ENCODE measurements around the gene AATK.

AATK gene

DNA sequence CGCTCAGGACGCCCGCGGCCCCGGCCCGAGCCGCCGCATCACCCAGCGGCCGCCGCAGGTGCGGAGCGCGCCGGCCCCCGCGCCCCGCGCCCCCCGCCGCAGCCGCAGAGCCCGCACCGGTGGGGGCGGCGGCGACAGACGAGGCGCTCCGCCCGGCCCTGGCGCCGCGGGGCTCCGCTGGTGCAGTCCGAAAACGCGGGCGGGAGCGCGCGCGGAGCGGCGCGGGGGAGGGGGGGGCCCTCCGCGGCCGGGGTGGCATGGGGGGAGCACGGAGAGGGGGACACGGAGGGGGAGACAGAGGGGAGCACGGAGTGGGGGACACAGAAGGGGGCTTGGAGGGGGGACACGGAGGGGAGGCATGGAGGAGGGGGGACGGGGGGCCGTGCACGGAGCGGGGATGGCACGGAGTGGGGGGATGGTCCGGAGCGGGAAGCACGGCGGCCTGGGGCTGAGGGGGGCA, at the start of gene AATK:
Gene AATK (minus strand): TSS at position 189 of the 460 bp plus-strand sequence. CDS start 229 bp downstream, outside the sequence.
- no peak for DNase-seq

- no peak for DNase-seq
These were observed 48.0 kb upstream of the AATK start for GRCh38 chr17:81213978-81214377.

DNA sequence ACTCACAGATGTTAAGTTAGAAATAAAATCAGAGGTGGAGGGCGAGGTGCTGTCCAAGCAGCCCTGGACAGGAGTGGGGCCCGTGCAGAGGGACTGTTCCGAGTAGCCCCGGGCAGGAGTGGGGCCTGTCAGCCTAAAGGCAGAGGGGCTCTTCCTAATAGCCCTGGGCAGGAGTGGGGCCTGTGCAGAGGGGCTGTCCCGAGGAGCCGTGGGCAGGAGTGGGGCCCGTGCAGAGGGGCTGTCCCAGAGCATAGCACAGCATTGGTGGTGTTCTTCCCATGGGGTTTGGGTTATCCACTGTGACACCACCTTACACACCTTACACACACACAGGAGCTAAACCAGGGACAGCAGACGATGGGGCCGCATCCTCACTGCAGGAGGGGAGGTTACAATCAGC, 46.3 kb upstream of the AATK start:
- no peak for DNase-seq

GRCh38 chr17:81210868-81211267, 44.8 kb upstream of the AATK start:
- DNase-seq, result no peak

- no peak for DNase-seq
These were observed 44.4 kb upstream of the AATK start for GRCh38 chr17:81210466-81210865.

DNA sequence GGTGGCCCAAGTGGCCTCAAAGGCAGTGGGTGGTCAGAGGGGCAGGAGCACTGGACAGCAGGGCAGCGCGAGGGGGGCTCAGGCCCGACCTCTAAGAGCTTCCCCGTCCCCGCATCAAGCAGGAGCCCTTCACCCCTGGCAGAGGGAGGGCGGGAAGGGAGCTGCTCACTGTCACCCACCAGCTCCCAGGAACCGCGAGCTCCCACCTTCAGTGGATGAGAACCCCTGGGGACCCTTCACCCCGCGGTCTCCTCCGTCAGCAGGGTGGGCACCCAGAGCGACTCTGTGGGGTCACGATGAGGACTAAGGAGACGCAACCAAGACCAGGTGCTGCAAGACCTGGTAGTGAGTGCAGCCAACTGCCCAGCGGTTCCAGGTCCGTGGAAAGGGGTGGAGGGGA, 43.1 kb upstream of the AATK start:
- DNase-seq, result no peak

- no peak for DNase-seq
These were observed 42.6 kb upstream of the AATK start for GRCh38 chr17:81208651-81209050.

DNA sequence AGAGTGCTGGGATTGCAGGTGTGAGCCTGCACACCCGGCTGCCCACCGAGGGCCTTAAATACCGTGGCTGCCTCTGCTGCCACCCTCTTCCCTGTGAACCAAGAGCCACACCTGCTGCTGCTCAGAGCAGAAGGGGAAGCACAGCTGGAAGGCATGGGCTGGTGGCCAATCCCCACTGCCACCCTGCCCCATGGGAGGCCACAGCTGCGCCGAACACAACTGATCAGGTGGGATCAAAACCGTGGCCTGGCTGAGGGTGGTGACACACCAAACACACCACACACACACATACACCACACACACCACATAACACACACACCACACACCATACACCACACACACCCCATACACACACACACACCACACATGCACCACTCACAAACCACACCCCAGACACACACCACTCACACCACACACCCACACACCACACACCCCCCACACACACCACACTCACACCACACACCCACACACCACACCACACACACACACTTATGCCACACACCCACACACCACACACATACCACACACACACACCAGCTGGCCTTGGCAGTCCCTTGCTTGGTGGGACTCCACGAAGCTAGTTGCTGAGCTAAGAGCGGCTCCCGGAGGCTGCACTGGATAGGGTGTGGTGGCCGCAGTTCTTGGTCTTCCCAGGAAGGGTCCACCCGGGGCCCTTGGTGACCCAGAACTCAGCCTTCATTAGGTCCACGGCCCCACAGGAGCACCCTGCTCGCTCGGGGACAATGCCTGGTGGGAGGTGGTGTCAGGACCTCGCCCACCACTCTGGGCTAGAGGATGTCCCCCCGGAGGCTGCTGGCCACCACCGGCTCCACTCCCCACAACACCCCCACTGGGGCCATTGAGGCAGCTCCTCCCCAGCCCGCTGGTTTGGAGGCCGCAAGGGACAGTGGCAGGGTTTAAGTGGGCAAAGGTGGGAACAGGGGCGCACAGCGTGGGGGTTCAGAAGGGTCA, 41.9 kb upstream of the AATK start:
- DNase-seq, result no peak

GRCh38 chr17:81206657-81207056, 40.6 kb upstream of the AATK start:
- no peak for DNase-seq

GRCh38 chr17:81206166-81206565, 40.1 kb upstream of the AATK start:
- no peak for DNase-seq

GRCh38 chr17:81204578-81204977, 38.6 kb upstream of the AATK start:
- no peak for DNase-seq

- no peak for DNase-seq
These were observed 37.1 kb upstream of the AATK start for GRCh38 chr17:81203136-81203535.

- no peak for DNase-seq
These were observed 36.3 kb upstream of the AATK start for GRCh38 chr17:81202318-81202717.

GRCh38 chr17:81200695-81201580, 34.9 kb upstream of the AATK start:
- no peak for DNase-seq

DNA sequence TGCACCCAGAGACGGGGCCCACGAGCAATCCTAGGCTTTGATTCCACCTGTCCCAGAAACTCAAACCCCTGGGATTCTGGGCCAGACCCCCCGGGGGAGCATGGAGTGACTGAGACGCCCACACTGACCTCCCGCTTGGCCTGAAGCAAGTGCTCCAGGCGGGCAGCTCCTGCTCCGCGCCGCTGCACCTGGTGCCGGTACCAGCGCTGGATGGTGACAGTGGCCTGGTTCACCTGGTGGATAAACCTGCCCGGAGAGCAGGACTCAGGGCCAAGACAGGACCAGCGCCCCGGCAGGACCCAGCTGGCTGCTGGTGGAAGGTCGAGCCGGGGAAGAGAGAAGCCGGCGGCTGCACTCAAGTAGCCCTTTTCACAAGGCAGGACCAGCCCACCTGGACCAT, 34.2 kb upstream of the AATK start:
- DNase-seq, result no peak

DNA sequence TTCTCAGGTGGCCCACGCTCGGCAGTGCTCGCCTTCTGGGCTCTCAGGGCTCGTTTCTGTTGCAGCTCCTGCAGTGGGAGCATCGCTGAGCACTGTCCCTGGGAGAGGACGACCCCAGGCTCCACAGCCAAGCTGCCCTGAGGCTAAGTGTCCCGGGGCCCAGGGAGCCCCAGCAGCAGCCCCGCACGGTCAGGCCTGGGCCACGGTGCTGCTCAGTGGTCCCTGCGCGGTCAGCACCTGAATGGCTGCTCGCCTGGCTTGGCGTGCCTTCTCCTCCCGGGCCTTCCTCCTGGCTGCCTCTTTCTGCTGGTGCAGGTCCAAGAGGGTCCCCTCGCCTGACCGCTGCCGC, 33.4 kb upstream of the AATK start:
- no peak for DNase-seq

DNA sequence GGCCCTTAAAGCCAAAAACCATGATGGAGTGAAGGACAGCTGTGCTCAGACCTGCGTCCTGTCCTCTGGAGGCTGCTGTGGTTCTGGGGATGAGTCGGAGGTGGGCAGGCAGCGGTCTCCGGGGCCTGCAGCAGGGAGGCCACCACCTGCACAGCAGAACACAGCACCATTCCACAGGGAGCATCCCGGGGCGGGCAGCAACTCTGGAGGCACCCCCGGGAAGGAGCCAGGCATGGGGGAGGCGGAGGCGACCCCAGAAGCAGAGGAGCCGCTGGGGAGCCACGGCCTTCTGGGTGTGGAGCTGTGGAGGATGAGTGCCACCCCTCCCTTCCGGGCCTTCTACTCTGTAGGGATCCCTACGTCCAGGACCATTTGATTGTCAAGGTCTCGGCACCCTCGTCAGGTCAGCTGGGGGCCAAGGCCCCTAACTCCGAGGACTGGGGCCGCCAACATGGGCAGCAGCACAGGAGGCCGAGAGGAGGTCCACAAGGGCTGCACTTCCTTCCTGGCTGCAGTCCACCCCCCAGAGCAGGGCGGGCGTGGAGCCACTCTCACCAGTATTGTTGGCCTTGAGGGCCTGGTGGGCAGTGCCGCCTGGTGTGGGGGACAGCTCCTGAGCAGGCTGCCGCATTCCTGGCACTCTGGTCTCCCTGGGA, 32.9 kb upstream of the AATK start:
- no peak for DNase-seq

DNA sequence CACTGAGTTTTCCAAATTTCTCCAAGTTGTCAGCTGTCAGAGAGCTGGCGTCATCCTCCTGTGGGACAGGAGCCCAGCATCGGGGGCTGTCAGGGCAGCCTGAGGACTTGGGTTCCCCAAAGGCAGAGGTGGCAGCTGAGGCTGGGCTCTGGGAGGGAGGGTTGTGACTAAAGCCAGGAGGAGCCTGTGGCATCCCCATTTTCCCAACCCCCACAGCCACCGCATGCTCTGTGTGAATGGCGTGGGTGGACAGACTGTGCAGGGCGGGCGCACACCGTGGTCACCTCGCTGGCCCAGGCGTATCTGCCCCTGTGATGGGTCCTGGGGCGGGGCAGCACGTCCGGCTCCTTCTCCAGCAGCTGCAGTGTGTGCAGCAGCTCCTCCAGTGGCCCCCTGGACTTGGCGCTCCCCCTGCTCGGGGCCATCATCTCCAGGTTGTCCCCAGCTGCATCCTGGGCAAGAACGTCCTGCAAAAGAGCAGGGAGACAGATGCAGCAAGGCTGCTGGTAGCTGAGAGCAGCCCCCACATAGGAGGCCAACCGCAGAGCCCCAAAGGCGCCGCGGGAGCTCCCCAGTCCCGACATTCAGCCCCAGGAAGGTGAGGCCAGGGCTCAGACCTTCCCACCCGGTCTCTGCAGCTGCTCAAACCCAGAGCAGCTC, 31.9 kb upstream of the AATK start:
- DNase-seq, result no peak

- DNase-seq, result no peak
These were observed 31.4 kb upstream of the AATK start for GRCh38 chr17:81197409-81197795.

GRCh38 chr17:81196505-81197408, 30.7 kb upstream of the AATK start:
- no peak for DNase-seq

DNA sequence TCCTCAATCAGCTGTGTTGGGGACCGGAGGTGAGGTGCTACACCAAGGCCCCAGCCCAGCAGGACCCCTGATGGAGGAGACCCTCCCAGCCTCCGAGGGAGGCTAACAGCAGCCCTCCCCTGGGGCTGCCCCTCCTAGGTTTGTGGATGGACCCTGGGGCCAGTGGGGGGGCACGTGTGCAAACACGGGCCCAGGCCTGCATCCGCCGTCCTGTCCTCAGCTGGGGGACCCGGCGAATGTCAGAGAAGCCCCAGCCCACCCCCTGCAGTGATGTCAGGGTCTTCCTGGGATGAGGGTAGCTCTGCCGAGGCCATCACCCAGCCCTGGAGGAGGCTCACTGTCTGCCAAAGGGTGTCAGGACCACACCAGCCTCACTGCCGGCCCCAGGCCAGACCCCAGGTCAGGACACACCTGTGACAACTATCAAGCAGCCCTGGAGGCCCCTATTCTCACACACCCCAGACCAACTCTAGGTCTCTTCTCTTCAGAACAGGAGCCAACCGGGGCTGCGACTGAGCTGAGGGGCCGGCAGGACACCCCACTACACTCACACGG, 30.0 kb upstream of the AATK start:
- no peak for DNase-seq

All from NCI-H1436 treated with DMSO at 0.1 percent for 48 hours (cell line).